Stimulated activated naive CD4-positive, alpha-beta T cell (primary cell): ENCODE measurements around the gene MYB.
"Not testable (repeated sequence)": the region's sequence is repeated elsewhere in the genome, so short reads cannot be mapped to it uniquely, and the experiment has no call there.

Experiments used
- DNase-seq, 6 experiments: peaks; one replicate each; lab custom pipeline; 2025; lab: John Stamatoyannopoulos, UW

MYB gene

GRCh38 chr6:135180542-135181332 lies at the start of gene MYB:
Gene MYB, plus strand, starts transcription at chr6:135181308. Its CDS starts 206 bp downstream, at chr6:135181514.
- DNase-seq = peak; percentile 41 to 61 (median 54)

DNA sequence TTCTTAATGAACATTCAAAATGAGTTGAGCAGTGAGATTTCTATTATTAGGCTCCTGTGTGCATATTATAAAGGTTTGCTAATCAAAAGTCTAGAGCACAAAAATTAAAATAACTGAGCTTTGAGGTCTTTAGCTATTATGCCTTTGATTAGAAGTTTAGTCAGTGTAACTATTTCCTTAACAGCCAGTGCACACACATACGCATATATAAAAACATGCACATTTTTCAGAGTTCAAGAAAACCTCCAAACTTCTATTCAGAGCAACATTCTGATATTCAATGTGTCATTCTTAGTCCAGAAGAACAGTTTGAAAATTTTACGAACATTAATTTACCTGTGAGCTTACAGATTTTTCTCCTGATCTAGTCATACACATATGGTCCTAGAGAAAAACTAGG lies 48.3 kb upstream of the MYB start:
- DNase-seq = no peak

DNA sequence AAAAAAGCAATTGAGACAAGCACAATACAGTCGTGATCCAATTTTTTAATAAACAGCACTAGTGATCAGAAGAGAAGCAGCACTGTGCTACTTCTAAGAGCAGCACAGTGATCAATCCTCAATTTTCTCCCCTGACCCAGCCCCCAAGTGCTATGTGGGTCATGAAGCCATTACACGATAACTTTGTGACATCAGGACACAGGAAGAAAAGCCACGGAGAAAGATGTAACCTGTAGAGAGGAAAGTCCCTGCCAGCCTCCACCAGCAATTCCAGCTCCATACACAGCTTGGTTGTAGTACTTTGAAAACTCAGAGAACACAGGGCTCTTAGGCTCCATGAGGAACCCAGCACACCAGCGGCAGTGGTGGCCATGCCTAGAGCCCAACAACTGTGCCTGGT lies 45.3 kb upstream of the MYB start:
- DNase-seq = no peak

DNA sequence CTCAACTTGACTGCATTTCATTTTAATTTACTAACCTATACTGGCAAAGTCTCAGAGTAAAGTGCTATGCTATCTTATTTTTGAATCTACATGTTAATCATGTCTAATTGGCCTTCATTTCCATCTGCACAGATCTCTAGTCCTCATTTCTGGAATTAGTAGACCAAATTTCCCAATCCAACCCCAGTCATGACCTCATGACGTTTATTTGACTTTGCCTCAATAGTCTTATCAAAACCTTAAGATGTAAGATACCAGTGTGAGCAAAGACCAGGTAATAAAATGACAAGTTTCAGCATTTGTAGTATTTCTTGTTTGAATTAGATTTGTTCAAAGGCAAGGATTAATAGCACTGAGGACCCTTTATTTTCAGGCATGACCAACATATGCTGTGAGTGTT lies 43.3 kb upstream of the MYB start:
- DNase-seq = no peak

GRCh38 chr6:135141182-135141581 lies 39.9 kb upstream of the MYB start:
- DNase-seq = no peak

DNA sequence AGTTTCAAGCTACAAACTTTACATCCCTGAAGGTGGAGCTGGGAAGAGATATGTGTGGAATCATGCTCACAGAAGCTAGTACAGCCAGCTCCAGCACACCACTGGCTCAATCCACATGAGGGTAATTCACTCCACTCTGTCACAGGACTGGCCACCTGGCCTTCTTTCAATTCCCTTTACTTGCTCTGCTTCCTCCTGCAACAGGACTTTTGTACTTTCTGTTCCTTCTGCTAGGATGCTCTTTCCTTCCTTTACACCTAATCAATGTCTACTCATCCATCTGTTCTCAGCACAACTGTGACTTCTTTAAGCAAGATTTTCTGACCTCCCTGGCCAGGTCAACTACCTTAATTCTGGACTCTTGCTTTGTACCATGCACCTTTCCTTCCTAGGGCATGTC lies 39.4 kb upstream of the MYB start:
- no peak for DNase-seq

GRCh38 chr6:135142232-135142631 lies 38.9 kb upstream of the MYB start:
- DNase-seq = not testable (repeated sequence)

GRCh38 chr6:135144673-135145062 lies 36.4 kb upstream of the MYB start:
- no peak for DNase-seq

GRCh38 chr6:135145063-135145800 lies 35.9 kb upstream of the MYB start:
- DNase-seq = peak in 3 of 6 experiments; percentile 3 to 61 (median 55)

DNA sequence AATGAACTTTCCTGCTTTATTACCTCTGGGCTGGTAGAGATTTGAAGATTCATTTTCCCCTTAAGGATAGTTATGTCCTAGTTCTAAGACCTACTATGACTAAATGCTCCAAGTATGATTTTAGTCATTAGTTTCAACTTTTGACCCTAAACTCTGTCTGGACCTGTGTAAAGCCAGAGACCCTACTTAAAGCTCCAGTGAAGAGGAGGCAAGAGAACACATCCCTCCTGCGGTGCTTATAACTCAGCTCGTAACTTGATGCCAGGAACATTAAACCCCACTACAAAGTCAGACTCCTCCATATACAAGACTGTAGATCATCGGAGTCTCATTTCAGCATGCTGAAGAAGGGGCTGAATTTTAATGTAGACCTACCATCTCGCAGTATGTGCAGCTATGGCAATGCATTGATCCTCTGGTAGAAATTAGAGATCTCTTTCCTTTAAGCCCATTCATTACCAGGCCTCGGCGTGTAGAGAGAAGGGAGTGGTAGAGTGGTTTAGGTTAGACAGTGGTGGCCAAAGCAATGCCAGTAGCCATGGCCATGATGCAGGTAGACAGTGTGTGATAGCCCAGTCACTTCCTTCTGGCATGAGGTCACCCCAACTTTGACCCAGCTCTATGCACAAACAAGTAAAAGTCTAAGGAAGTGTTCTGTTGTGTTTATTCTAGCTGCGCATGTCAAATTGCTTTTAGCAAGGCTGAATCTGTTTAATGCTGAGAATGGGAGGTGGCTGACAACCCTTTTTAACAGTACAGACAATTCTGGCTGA lies 34.8 kb upstream of the MYB start:
- no peak for DNase-seq

- no peak for DNase-seq
These were observed 33.2 kb upstream of the MYB start for GRCh38 chr6:135147637-135148592.

GRCh38 chr6:135148889-135149288 lies 32.2 kb upstream of the MYB start:
- DNase-seq = no peak

DNA sequence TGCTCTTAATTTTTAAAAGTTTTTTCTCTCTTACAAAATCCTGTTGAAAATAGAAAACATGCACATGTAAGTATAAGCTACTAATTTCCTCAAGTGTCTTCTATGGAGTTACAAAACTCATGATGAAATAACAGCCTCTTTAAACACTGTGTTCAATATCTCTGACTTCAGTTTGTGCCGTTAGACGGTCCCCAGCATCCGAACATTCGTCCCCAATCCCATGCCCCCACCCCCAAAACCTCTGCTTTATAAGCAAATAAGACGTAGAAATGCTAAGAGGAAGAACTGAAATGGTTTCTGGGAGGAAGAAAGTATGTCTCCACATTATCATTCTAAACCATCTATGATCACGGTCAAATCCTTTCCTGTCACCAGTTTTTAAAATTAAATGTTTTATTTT lies 31.7 kb upstream of the MYB start:
- no peak for DNase-seq

- not testable (repeated sequence) for DNase-seq
These were observed 30.6 kb upstream of the MYB start for GRCh38 chr6:135150481-135150880.

DNA sequence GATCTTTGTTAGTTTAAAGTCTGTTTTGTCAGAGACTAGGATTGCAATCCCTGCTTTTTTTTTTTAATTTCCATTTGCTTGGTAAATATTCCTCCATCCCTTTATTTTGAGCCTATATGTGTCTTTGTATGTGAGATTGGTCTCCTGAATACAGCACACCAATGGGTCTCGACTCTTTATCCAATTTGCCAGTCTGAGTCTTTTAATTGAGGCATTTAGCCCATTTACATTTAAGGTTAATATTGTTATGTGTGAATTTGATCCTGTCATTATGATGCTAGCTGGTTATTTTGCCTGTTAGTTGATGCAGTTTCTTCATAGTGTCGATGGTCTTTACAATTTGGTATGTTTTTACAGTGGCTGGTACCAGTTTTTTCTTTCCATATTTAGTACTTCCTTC lies 27.0 kb upstream of the MYB start:
- DNase-seq = not testable (repeated sequence)

- DNase-seq = no peak
These were observed 22.7 kb upstream of the MYB start for GRCh38 chr6:135158397-135158796.

GRCh38 chr6:135159531-135159930 lies 21.6 kb upstream of the MYB start:
- no peak for DNase-seq

- no peak for DNase-seq
These were observed 19.4 kb upstream of the MYB start for GRCh38 chr6:135161411-135162395.

DNA sequence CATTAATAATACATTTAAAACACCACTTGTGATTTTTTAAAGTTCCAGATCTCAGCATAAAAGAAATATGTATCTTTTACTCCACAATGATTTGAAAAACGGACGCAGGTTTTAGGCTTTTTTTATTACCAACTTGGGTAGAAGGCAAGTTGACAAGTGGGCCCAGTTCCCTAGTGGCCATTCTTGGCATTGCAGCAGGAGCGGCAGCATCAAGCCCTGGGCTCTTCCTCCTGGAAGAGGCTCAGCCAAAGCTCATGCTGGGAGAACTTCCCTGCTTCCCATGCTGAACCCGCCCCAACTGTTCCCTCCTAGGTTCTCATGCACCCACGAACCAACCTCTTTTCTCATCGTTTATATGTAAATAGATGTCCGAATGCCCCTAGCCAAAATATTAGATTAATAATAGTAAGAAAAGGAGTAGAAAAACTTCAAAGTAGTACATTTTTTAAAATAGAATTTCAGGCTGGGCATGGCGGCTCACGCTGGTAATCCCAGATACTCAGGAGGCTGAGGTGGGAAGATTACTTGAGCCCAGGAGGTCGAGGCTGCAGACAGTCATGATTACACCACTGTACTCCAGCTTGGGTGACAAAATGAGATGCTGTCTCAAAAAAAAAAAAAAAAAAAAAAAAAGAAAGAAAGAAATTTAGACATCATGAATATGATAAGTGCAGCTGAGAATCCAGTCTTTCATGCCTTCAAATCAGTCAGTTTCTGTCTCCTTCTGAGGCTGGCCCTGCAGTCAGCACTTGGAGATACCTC lies 18.2 kb upstream of the MYB start:
- peak in 1 of 6 experiments; percentile 6 for DNase-seq

GRCh38 chr6:135163440-135163738 lies 17.7 kb upstream of the MYB start:
- peak; percentile 21 to 73 (median 62) for DNase-seq
